Measurements from ENCODE around the gene STK4.

STK4 gene

GRCh38 chr20:45115829-45116228, 149.5 kb downstream of the STK4 start:
- DNase-seq = no peak

- DNase-seq = no peak
These were observed 151.3 kb downstream of the STK4 start for GRCh38 chr20:45117581-45117980.

GRCh38 chr20:45118028-45118427, 151.7 kb downstream of the STK4 start:
- DNase-seq = no peak

GRCh38 chr20:45119556-45120266, 153.4 kb downstream of the STK4 start:
- DNase-seq = no peak

- DNase-seq = no peak
These were observed 155.1 kb downstream of the STK4 start for GRCh38 chr20:45121388-45121787.

- no peak for DNase-seq
These were observed 158.1 kb downstream of the STK4 start, which contains the start of gene WFDC12 for GRCh38 chr20:45124365-45124764. Gene WFDC12 (minus strand): TSS chr20:45124465. CDS start chr20:45124447, 18 bp downstream.

GRCh38 chr20:45128099-45128498, 161.8 kb downstream of the STK4 start:
- DNase-seq = no peak
